Urinary bladder (tissue), 4 donors: ENCODE data around the gene LIN52. TPM values are rescaled to one million over a fixed set of nuclear protein-coding genes. Genes with fewer than 3 reads are reported as not detected.

Experiments used
- DNase-seq: peaks from one replicate; pipeline ENCODE4 v3.0.0-alpha.2; 2015; ENCODE audit errors: extremely low spot score
- H3K27ac ChIP-seq: one replicate; pipeline ENCODE4 v1.5.1; 2013; ENCODE audit warnings: low read depth, mild to moderate bottlenecking, moderate library complexity
- H3K36me3 ChIP-seq: one replicate; pipeline ENCODE4 v1.6.1; 2013; ENCODE audit warnings: mild to moderate bottlenecking, moderate library complexity; ENCODE audit not compliant: insufficient read depth
- H3K4me1 ChIP-seq: one replicate; pipeline ENCODE4 v1.6.1; 2013; ENCODE audit warnings: mild to moderate bottlenecking, moderate library complexity; ENCODE audit not compliant: insufficient read depth
- H3K4me3 ChIP-seq: one replicate; pipeline ENCODE4 v1.5.1; 2013; ENCODE audit warnings: low read depth, low read length
- WGBS: extraction: QIAGEN DNeasy Blood & Tissue Kit; methylation state at CpG from one replicate; pipeline ENCODE4 v1.1.7; 2013; 5-methylcytosine and 5-hydroxymethylcytosine counted together
- polyA plus RNA-seq: library from polyadenylated mRNA; stranded (reverse); fragments of 200-250 nt; gene quantifications from one replicate; pipeline ENCODE4 v1.2.3, GENCODE V29; 2013
- total RNA-seq: library from RNA; depleted of rRNA; stranded (reverse); fragments of >200 nt; gene quantifications from one replicate; pipeline ENCODE4 v1.2.3, GENCODE V29; 2014
- donor health status: healthy with polysubstance abuse.
- donor health status: healthy.

The LIN52 gene
- total and polyA plus RNA-seq, 2 donors = 11.8 to 17.5 TPM

GRCh38 chr14:74176400-74176793 lies 91.6 kb downstream of the LIN52 start:
- Histone ChIP-seq H3K4me3 (no peak overlapping the region), H3K36me3 (no peaks in the 10 kb centered on the region), H3K4me1 (no peaks in the 10 kb centered on the region), H3K27ac (no peak overlapping the region)
- no peak for DNase-seq
- WGBS = 96% methylated on average over 2 of the region's 2 CpGs

- DNase-seq = no peak
- no peaks in the 10 kb centered on the region for H3K4me1 ChIP-seq
- WGBS = 81% methylated on average over 3 of the region's 3 CpGs
- H3K27ac ChIP-seq = no peak overlapping the region
- no peak overlapping the region for H3K4me3 ChIP-seq
- no peaks in the 10 kb centered on the region for H3K36me3 ChIP-seq
Measured at GRCh38 chr14:74179856-74180255, 95.1 kb downstream of the LIN52 start.

GRCh38 chr14:74190927-74191575 lies 106.3 kb downstream of the LIN52 start:
- H3K4me3 ChIP-seq = no peak overlapping the region
- H3K4me1 ChIP-seq = no peaks in the 10 kb centered on the region
- no peak for DNase-seq
- no peak overlapping the region for H3K27ac ChIP-seq
- 52% methylated on average over 3 of the region's 3 CpGs for WGBS
- H3K36me3 ChIP-seq = no peaks in the 10 kb centered on the region

GRCh38 chr14:74194506-74195274 lies 109.9 kb downstream of the LIN52 start:
- no peaks in the 10 kb centered on the region for H3K36me3 ChIP-seq
- H3K27ac ChIP-seq = no peak overlapping the region
- WGBS = 88% methylated on average over 8 of the region's 8 CpGs
- DNase-seq = no peak
- H3K4me3 ChIP-seq = no peak overlapping the region
- H3K4me1 ChIP-seq = no peaks in the 10 kb centered on the region

- Histone ChIP-seq H3K4me1 (no peaks in the 10 kb centered on the region), H3K27ac (no peak overlapping the region), H3K4me3 (no peak overlapping the region), H3K36me3 (no peaks in the 10 kb centered on the region)
- DNase-seq = no peak
- WGBS = 96% methylated on average over 7 of the region's 7 CpGs
Measured at GRCh38 chr14:74195623-74196022, 110.9 kb downstream of the LIN52 start.

GRCh38 chr14:74198441-74199234 lies 113.9 kb downstream of the LIN52 start:
- Histone ChIP-seq H3K4me1 (no peaks in the 10 kb centered on the region), H3K36me3 (no peaks in the 10 kb centered on the region), H3K4me3 (no peak overlapping the region), H3K27ac (no peak overlapping the region)
- no peak for DNase-seq
- 92% methylated on average over 7 of the region's 7 CpGs for WGBS

- H3K36me3 ChIP-seq = no peaks in the 10 kb centered on the region
- H3K27ac ChIP-seq = no peak overlapping the region
- no peak for DNase-seq
Measured at GRCh38 chr14:74202113-74202512, 117.4 kb downstream of the LIN52 start.

GRCh38 chr14:74203639-74204038 lies 118.9 kb downstream of the LIN52 start:
- no peak overlapping the region for H3K4me3 ChIP-seq
- WGBS = 87% methylated on average over 8 of the region's 8 CpGs
- H3K36me3 ChIP-seq = no peaks in the 10 kb centered on the region
- no peak overlapping the region for H3K27ac ChIP-seq
- DNase-seq = no peak
- H3K4me1 ChIP-seq = no peaks in the 10 kb centered on the region

More at GRCh38 chr14:74202113-74202512, 117.4 kb downstream of the LIN52 start:
- H3K4me1 ChIP-seq = no peaks in the 10 kb centered on the region
- H3K4me3 ChIP-seq = no peak overlapping the region

GRCh38 chr14:74204491-74204890 lies 119.7 kb downstream of the LIN52 start:
- no peak overlapping the region for H3K27ac ChIP-seq
- no peak for DNase-seq
- H3K4me1 ChIP-seq = no peaks in the 10 kb centered on the region
- no peak overlapping the region for H3K4me3 ChIP-seq
- H3K36me3 ChIP-seq = no peaks in the 10 kb centered on the region
- 74% methylated on average over 6 of the region's 6 CpGs for WGBS

GRCh38 chr14:74205882-74206281 lies 121.1 kb downstream of the LIN52 start:
- no peak overlapping the region for H3K27ac ChIP-seq
- no peak overlapping the region for H3K4me3 ChIP-seq
- DNase-seq = no peak
- H3K4me1 ChIP-seq = no peaks in the 10 kb centered on the region
- WGBS = 83% methylated on average over 1 of the region's 1 CpG
- H3K36me3 ChIP-seq = no peaks in the 10 kb centered on the region

- no peaks in the 10 kb centered on the region for H3K36me3 ChIP-seq
- 60% methylated on average over 3 of the region's 3 CpGs for WGBS
- H3K4me1 ChIP-seq = no peaks in the 10 kb centered on the region
- H3K27ac ChIP-seq = no peak overlapping the region
- H3K4me3 ChIP-seq = no peak overlapping the region
- no peak for DNase-seq
Measured at GRCh38 chr14:74207943-74208342, 123.2 kb downstream of the LIN52 start.

- no peak for DNase-seq
- no peaks in the 10 kb centered on the region for H3K4me1 ChIP-seq
- H3K27ac ChIP-seq = no peak overlapping the region
- no peaks in the 10 kb centered on the region for H3K36me3 ChIP-seq
- no peak overlapping the region for H3K4me3 ChIP-seq
- 61% methylated on average over 8 of the region's 8 CpGs for WGBS
Measured at GRCh38 chr14:74208642-74209041, 123.9 kb downstream of the LIN52 start.

GRCh38 chr14:74211945-74212580 lies 127.3 kb downstream of the LIN52 start:
- 84% methylated on average over 6 of the region's 6 CpGs for WGBS
- no peak for DNase-seq
- Histone ChIP-seq H3K36me3 (no peaks in the 10 kb centered on the region), H3K4me3 (no peak overlapping the region), H3K27ac (no peak overlapping the region), H3K4me1 (no peaks in the 10 kb centered on the region)
